Spleen (tissue), 7 donors: ENCODE data around the gene USP5.

Experiments used
- POLR2A ChIP-seq, 3 donors: fragments of 450-650 bp; IDR thresholded peaks; one replicate each; pipeline ENCODE4 v1.5.1; 2017; ENCODE audit warnings: antibody characterized with exemption in 3 of 3, mild to moderate bottlenecking in 1 of 3
- POLR2AphosphoS5 ChIP-seq, 3 donors: sonication (generic); formaldehyde crosslinking; IDR thresholded peaks; one replicate each; pipeline ENCODE4 v1.5.1; 2017; ENCODE audit warnings: antibody characterized with exemption in 3 of 3
- TF ChIP-seq, protein P1 (sequence below), 11 experiments: fragments of 200-600 bp in 7 of 11; fragments of 450-650 bp in 4 of 11; sonication (generic) in 4 of 11; IDR thresholded peaks in 8 of 11; conservative IDR thresholded peaks in 3 of 11; 1 replicate in 7 of 11; 2 replicates in 4 of 11; pipeline versions ENCODE4 v1.4.0 to v1.8.0; 2016 to 2021; ENCODE audit warnings: antibody characterized with exemption in 11 of 11, inconsistent platforms in 4 of 11, mild to moderate bottlenecking in 1 of 11
- donor health status: DM: no; HTN: no; CAD: no; lungs with moderate emphysema.
- donor health status: DM: no; HTN: no; CAD: no.
- donor health status: DM: no; HTN: no; CAD: no.

DNA sequence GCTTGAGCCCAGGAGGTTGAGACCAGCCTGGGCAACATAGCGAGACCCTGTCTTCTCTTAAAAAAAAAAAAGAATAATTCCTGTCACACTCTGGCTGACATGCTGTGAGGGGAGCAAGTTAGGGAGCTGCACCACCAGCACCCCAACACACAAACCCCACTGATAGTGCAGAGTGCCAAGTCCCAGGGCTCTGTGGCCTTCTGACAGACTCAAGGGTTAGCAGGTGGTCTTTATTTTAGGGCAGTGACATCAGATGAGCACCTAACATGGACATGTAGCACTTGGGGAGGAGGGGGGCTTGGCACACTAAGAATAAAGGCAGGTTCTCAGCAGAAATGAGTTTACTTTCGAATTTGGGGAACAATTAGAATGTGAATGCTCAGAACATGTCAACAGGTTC is 6.8 kb downstream of the USP5 start:
- TF ChIP-seq POLR2AphosphoS5 (IDR thresholded peaks at IDR 0.05) (no peak), POLR2A (IDR thresholded peaks at IDR 0.05) (no peak)
- TF ChIP-seq, protein P1, sequence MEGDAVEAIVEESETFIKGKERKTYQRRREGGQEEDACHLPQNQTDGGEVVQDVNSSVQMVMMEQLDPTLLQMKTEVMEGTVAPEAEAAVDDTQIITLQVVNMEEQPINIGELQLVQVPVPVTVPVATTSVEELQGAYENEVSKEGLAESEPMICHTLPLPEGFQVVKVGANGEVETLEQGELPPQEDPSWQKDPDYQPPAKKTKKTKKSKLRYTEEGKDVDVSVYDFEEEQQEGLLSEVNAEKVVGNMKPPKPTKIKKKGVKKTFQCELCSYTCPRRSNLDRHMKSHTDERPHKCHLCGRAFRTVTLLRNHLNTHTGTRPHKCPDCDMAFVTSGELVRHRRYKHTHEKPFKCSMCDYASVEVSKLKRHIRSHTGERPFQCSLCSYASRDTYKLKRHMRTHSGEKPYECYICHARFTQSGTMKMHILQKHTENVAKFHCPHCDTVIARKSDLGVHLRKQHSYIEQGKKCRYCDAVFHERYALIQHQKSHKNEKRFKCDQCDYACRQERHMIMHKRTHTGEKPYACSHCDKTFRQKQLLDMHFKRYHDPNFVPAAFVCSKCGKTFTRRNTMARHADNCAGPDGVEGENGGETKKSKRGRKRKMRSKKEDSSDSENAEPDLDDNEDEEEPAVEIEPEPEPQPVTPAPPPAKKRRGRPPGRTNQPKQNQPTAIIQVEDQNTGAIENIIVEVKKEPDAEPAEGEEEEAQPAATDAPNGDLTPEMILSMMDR (IDR thresholded peaks at IDR 0.05 in 8 of 11, conservative IDR thresholded peaks at IDR 0.05 in 3 of 11): no peak
